Upper lobe of right lung (tissue), 1 donor: ENCODE measurements around the gene COPS3. TPM values are rescaled to one million over a fixed set of nuclear protein-coding genes. Genes with fewer than 3 reads are reported as not detected.

ENCODE experiments used
- ATAC-seq: fragments of 200-7000 bp; cut with Tn5 transposase; one replicate; pipeline ENCODE4 v1.9.1; 2020; ENCODE audit warnings: mild to moderate bottlenecking, moderate library complexity
- DNase-seq: peaks from one replicate; pipeline ENCODE4 v3.0.0-alpha.2; 2020
- H3K27ac ChIP-seq: fragments of 200-600 bp; one replicate; pipeline ENCODE4 v1.8.0; 2022
- H3K27me3 ChIP-seq: fragments of 200-600 bp; one replicate; pipeline ENCODE4 v1.8.0; 2022; ENCODE audit warnings: mild to moderate bottlenecking
- H3K36me3 ChIP-seq: fragments of 200-600 bp; one replicate; pipeline ENCODE4 v1.8.0; 2022
- H3K4me1 ChIP-seq: fragments of 200-600 bp; one replicate; pipeline ENCODE4 v1.8.0; 2022
- H3K4me3 ChIP-seq: fragments of 200-600 bp; one replicate; pipeline ENCODE4 v1.8.0; 2022; ENCODE audit warnings: mild to moderate bottlenecking
- H3K9me3 ChIP-seq: fragments of 200-600 bp; one replicate; pipeline ENCODE4 v1.8.0; 2022
- CTCF ChIP-seq: fragments of 200-600 bp; IDR thresholded peaks from one replicate; pipeline ENCODE4 v1.8.0; 2022; ENCODE audit warnings: antibody characterized with exemption
- intact Hi-C: fragments of 100-400 bp; cut with DNase I; formaldehyde crosslinking; loops from one replicate; pipeline ENCODE4 v1.11.0; 2022
- total RNA-seq: library from RNA; stranded (reverse); fragmentation: NEBNext Ultra II Directional; extraction: Animal tissue kit (Norgen Biotek cat#: 25700); gene quantifications from one replicate; pipeline ENCODE4 v1.2.1, GENCODE V29; 2021
- donor health status: DM: no; HTN: yes; CAD: no; lungs with severe emphysema.

Gene COPS3
- total RNA-seq, 1 donor from 2014 or later = 47.1 TPM

GRCh38 chr17:17224137-17224536 lies 56.9 kb downstream of the COPS3 start:
- Histone ChIP-seq H3K27ac (no peak overlapping the region), H3K4me3 (no peak overlapping the region), H3K4me1 (no peaks in the 10 kb centered on the region), H3K36me3 (peaks cover 100% of the 10 kb centered on the region), H3K9me3 (no peaks in the 10 kb centered on the region), H3K27me3 (no peaks in the 10 kb centered on the region)
- TF ChIP-seq CTCF = no peak
- ATAC-seq (no peak), DNase-seq (no peak)
- intact Hi-C loops = no loop called here

GRCh38 chr17:17223736-17224135 lies 57.3 kb downstream of the COPS3 start:
- H3K27ac ChIP-seq = no peak overlapping the region
- DNase-seq (no peak), ATAC-seq (no peak)
- peaks cover 100% of the 10 kb centered on the region for H3K36me3 ChIP-seq
- intact Hi-C loops = no loop called here
- TF ChIP-seq CTCF = no peak
- no peaks in the 10 kb centered on the region for H3K4me1 ChIP-seq
- no peaks in the 10 kb centered on the region for H3K9me3 ChIP-seq
- H3K4me3 ChIP-seq = no peak overlapping the region
- no peaks in the 10 kb centered on the region for H3K27me3 ChIP-seq

- H3K9me3 ChIP-seq = no peaks in the 10 kb centered on the region
- H3K4me3 ChIP-seq = no peak overlapping the region
- no peak for DNase-seq
- intact Hi-C loops = no loop called here
- no peaks in the 10 kb centered on the region for H3K4me1 ChIP-seq
- H3K36me3 ChIP-seq = peaks cover 100% of the 10 kb centered on the region
- no peak for TF ChIP-seq CTCF
- no peaks in the 10 kb centered on the region for H3K27me3 ChIP-seq
- no peak overlapping the region for H3K27ac ChIP-seq
- ATAC-seq = no peak
Measured at GRCh38 chr17:17221329-17221728, 59.7 kb downstream of the COPS3 start.

GRCh38 chr17:17220529-17220928 lies 60.5 kb downstream of the COPS3 start:
- no peak for TF ChIP-seq CTCF
- H3K36me3 ChIP-seq = peaks cover 100% of the 10 kb centered on the region

GRCh38 chr17:17217995-17218394 lies 63.1 kb downstream of the COPS3 start:
- Histone ChIP-seq H3K27me3 (no peaks in the 10 kb centered on the region), H3K4me1 (no peaks in the 10 kb centered on the region), H3K9me3 (no peaks in the 10 kb centered on the region), H3K36me3 (peaks cover 100% of the 10 kb centered on the region), H3K27ac (no peak overlapping the region), H3K4me3 (no peak overlapping the region)
- ATAC-seq (no peak), DNase-seq (no peak)
- intact Hi-C loops = no loop called here
- TF ChIP-seq CTCF = no peak

More at GRCh38 chr17:17220529-17220928, 60.5 kb downstream of the COPS3 start:
- ATAC-seq (no peak), DNase-seq (no peak)
- Histone ChIP-seq H3K9me3 (no peaks in the 10 kb centered on the region), H3K27ac (no peak overlapping the region), H3K4me3 (no peak overlapping the region), H3K4me1 (no peaks in the 10 kb centered on the region), H3K27me3 (no peaks in the 10 kb centered on the region)
- intact Hi-C loops = no loop called here

- DNase-seq = no peak
- peaks cover 100% of the 10 kb centered on the region for H3K36me3 ChIP-seq
- no peak for ATAC-seq
- no peak for TF ChIP-seq CTCF
- intact Hi-C loops = no loop called here
- no peaks in the 10 kb centered on the region for H3K27me3 ChIP-seq
- H3K4me1 ChIP-seq = no peaks in the 10 kb centered on the region
- no peak overlapping the region for H3K27ac ChIP-seq
- H3K9me3 ChIP-seq = no peaks in the 10 kb centered on the region
- H3K4me3 ChIP-seq = no peak overlapping the region
Measured at GRCh38 chr17:17216776-17217175, 64.3 kb downstream of the COPS3 start.
